SU-DHL-6 (cell line): Measurements from ENCODE around the gene GLIS2.

Experiments
- H2AFZ ChIP-seq: fragments of 200-600 bp; sonication (generic); 2 replicates; pipeline ENCODE4 v1.6.1; 2014; ENCODE audit warnings: low read depth, mild to moderate bottlenecking, moderate library complexity, mixed read lengths, antibody characterized with exemption, low read length; ENCODE audit not compliant: severe bottlenecking
- H3F3A ChIP-seq: fragments of 200-600 bp; shearing (Covaris generic); 2 replicates; pipeline ENCODE4 v1.6.0; 2016; ENCODE audit warnings: antibody characterized with exemption, mild to moderate bottlenecking; ENCODE audit not compliant: insufficient read depth
- H3K27ac ChIP-seq: fragments of 200-600 bp; sonication (generic); 2 replicates; pipeline ENCODE4 v1.5.1; 2016; ENCODE audit warnings: low read depth, mild to moderate bottlenecking, low read length, moderate library complexity, mixed read lengths
- H3K27me3 ChIP-seq: fragments of 200-600 bp; sonication (generic), shearing (Covaris generic); 2 replicates; pipeline ENCODE4 v1.6.0; 2014; ENCODE audit warnings: mild to moderate bottlenecking, low read length
- H3K36me3 ChIP-seq: fragments of 200-600 bp; sonication (generic); 2 replicates; pipeline ENCODE4 v1.6.1; 2014; ENCODE audit warnings: mild to moderate bottlenecking, low read length, mixed read lengths
- H3K4me2 ChIP-seq: fragments of 300-600, 200-600 bp; shearing (Covaris generic), sonication (generic); 2 replicates; pipeline ENCODE4 v1.6.0; 2014; ENCODE audit warnings: low read length, low read depth, mild to moderate bottlenecking; ENCODE audit not compliant: poor library complexity, severe bottlenecking
- H3K4me3 ChIP-seq: fragments of 200-600 bp; sonication (generic); 2 replicates; pipeline ENCODE4 v1.5.1; 2014; ENCODE audit warnings: antibody characterized with exemption, low read length, mild to moderate bottlenecking, mixed read lengths; ENCODE audit not compliant: insufficient read depth, poor library complexity, severe bottlenecking
- H3K79me2 ChIP-seq: fragments of 200-600 bp; sonication (generic); 2 replicates; pipeline ENCODE4 v1.6.1; 2014; ENCODE audit warnings: mild to moderate bottlenecking, low read length, moderate library complexity; ENCODE audit not compliant: insufficient read depth
- H3K9ac ChIP-seq: fragments of 200-600 bp; sonication (generic); 2 replicates; pipeline ENCODE4 v1.7.0; 2014; ENCODE audit warnings: mild to moderate bottlenecking, low read length
- H3K9me2 ChIP-seq: fragments of 200-600 bp; sonication (generic); replicated peaks from 2 replicates; pipeline ENCODE4 v1.6.1; 2014; ENCODE audit warnings: low read length; ENCODE audit not compliant: insufficient read depth
- H3K9me3 ChIP-seq: fragments of 200-600 bp; sonication (generic); 2 replicates; pipeline ENCODE4 v1.6.1; 2014; ENCODE audit warnings: low read length, mixed read lengths; ENCODE audit not compliant: insufficient read depth
- H4K20me1 ChIP-seq: fragments of 200-600 bp; sonication (generic); 2 replicates; pipeline ENCODE4 v1.6.1; 2014; ENCODE audit warnings: low read depth, mild to moderate bottlenecking, antibody characterized with exemption, low read length, moderate library complexity, mixed read lengths
- EZH2phosphoT487 ChIP-seq: fragments of 200-600 bp; sonication (generic), shearing (Covaris generic); conservative IDR thresholded peaks from 2 replicates; pipeline ENCODE4 v1.6.1; 2018; ENCODE audit warnings: mild to moderate bottlenecking, antibody characterized with exemption, low read length, moderate library complexity, mixed read lengths
- TF ChIP-seq, protein P1 (sequence below): fragments of 200-600 bp; sonication (generic); IDR thresholded peaks from one replicate; pipeline ENCODE4 v1.5.1; 2017; ENCODE audit warnings: antibody characterized with exemption, mild to moderate bottlenecking, low read length, moderate library complexity; ENCODE audit not compliant: insufficient read depth, poor library complexity, severe bottlenecking

The GLIS2 gene

DNA sequence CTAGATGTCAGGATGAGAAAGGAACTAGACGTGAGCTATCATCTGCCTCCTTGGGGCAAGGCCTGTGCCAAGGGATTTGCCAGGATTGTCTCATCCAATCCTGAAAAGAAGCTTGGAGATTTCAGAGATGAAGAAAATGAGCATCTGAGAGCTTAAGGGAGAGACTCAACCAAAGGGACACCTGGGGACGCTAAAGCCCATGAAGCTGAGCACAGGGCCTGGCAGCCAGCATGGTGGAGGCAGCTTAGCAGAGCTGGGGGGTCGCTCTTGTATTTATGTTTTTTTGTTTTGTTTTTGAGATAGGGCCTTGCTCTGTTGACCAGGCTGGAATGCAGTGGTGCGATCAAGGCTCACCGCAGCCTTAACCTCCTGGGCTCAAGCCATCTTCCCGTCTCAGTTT lies 18.4 kb upstream of the GLIS2 start:
- Histone ChIP-seq H2AFZ (no peak overlapping the region), H3K79me2 (no peaks in the 10 kb centered on the region), H3F3A (0 out of 2 replicates have a peak, but pooled peaks cover 7% of the 10 kb centered on the region), H3K27ac (no peak overlapping the region), H3K9ac (no peak overlapping the region), H3K4me3 (no peak overlapping the region), H3K9me3 (no peaks in the 10 kb centered on the region), H3K9me2 (no peaks in the 10 kb centered on the region), H4K20me1 (no peaks in the 10 kb centered on the region), H3K4me2 (no peak overlapping the region), H3K27me3 (no peaks in the 10 kb centered on the region), H3K36me3 (no peaks in the 10 kb centered on the region)
- TF ChIP-seq EZH2phosphoT487, result no peak
- TF ChIP-seq, protein P1, sequence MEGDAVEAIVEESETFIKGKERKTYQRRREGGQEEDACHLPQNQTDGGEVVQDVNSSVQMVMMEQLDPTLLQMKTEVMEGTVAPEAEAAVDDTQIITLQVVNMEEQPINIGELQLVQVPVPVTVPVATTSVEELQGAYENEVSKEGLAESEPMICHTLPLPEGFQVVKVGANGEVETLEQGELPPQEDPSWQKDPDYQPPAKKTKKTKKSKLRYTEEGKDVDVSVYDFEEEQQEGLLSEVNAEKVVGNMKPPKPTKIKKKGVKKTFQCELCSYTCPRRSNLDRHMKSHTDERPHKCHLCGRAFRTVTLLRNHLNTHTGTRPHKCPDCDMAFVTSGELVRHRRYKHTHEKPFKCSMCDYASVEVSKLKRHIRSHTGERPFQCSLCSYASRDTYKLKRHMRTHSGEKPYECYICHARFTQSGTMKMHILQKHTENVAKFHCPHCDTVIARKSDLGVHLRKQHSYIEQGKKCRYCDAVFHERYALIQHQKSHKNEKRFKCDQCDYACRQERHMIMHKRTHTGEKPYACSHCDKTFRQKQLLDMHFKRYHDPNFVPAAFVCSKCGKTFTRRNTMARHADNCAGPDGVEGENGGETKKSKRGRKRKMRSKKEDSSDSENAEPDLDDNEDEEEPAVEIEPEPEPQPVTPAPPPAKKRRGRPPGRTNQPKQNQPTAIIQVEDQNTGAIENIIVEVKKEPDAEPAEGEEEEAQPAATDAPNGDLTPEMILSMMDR, result no peak

DNA sequence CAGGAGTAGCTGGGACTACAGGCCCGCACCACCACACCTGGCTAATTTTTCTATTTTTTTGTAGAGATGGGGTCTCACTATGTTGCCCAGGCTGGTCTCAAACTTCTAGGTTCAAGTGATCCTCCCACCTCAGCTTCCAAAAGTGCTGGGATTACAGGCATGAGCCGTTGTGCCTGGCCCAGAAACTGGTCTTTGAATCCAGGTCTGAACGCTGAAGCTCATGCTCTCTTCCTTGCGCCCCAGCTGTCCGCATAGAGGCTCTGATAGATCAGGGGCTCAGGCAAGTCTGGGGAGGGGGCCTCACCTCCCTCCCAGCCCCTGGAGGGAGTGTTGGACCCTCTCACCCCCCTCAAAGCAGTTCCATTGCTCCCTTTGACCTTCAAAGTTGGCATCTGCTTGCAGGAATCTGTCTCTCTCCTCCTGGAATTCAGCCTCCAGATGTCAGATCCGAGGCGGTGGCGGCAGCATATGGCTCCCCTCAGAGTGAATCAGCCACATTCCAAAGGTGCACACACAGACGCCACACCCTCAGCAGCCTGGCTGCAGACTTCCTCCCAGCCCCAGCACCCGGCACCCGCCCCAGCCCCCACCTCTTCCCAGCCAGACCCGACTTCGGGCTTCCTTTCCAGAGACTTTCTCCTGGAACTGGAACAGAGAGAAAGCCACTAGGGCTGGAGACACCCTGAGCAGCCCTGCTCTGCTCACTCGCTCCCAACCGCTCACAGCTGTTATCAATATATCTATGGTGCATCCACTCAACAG lies 16.9 kb upstream of the GLIS2 start:
- no peaks in the 10 kb centered on the region for H3K36me3 ChIP-seq
- TF ChIP-seq EZH2phosphoT487, result no peak
- TF ChIP-seq, protein P1, result no peak
- H3K4me2 ChIP-seq, result no peak overlapping the region
- H3F3A ChIP-seq, result 0 out of 2 replicates have a peak, but pooled peaks cover 7% of the 10 kb centered on the region
- H4K20me1 ChIP-seq, result no peaks in the 10 kb centered on the region
- no peaks in the 10 kb centered on the region for H3K9me2 ChIP-seq
- H3K27me3 ChIP-seq, result no peaks in the 10 kb centered on the region
- no peak overlapping the region for H2AFZ ChIP-seq
- no peak overlapping the region for H3K27ac ChIP-seq
- no peaks in the 10 kb centered on the region for H3K9me3 ChIP-seq
- no peak overlapping the region for H3K9ac ChIP-seq
- no peak overlapping the region for H3K4me3 ChIP-seq
- peaks cover 6% of the 10 kb centered on the region; the same call in 1 of the 2 replicates for H3K79me2 ChIP-seq

DNA sequence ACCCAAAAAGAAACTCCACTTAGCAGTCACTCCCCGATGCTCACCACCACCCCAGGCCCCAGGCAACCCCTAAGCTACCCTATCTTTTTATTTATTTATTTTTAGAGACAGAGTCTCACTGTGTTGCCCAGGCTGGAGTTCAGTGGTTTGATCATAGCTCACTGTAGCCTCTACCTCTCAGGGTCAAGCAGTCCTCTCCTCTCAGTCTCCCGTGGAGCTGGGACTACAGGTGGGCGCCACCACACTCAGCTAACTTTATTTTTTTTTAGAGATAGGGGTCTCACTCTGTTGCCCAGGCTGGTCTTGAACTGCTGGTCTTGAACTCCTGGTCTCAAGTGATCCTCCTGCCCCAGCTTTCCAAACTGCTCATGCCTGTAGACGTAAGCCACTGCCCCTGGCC lies 14.7 kb upstream of the GLIS2 start:
- Histone ChIP-seq H3K4me2 (no peak overlapping the region), H3F3A (no peaks in the 10 kb centered on the region), H3K36me3 (no peaks in the 10 kb centered on the region), H3K79me2 (peaks cover 21% of the 10 kb centered on the region), H2AFZ (no peak overlapping the region), H3K4me3 (no peak overlapping the region), H3K9ac (no peak overlapping the region), H3K9me2 (no peaks in the 10 kb centered on the region), H3K9me3 (no peaks in the 10 kb centered on the region), H3K27me3 (no peaks in the 10 kb centered on the region), H3K27ac (no peak overlapping the region), H4K20me1 (no peaks in the 10 kb centered on the region)
- TF ChIP-seq EZH2phosphoT487, result no peak
- TF ChIP-seq, protein P1, result no peak
